Glutamatergic neuron (in vitro differentiated cells): ENCODE data around the gene SMIM22. TPM values are rescaled to one million over a fixed set of nuclear protein-coding genes. Genes with fewer than 3 reads are reported as not detected.

Source experiments
- DNase-seq: peaks from one replicate; pipeline ENCODE4 v3.0.0; 2022
- H3K27ac Mint-ChIP-seq: one replicate; pipeline ENCODE4 v1.8.0; 2020; ENCODE audit warnings: mild to moderate bottlenecking, mixed read lengths, inconsistent platforms; ENCODE audit not compliant: unreplicated experiment
- H3K27me3 Mint-ChIP-seq: one replicate; pipeline ENCODE4 v1.8.0; 2020; ENCODE audit warnings: mild to moderate bottlenecking, moderate library complexity, mixed read lengths, inconsistent platforms; ENCODE audit not compliant: unreplicated experiment
- H3K36me3 Mint-ChIP-seq: one replicate; pipeline ENCODE4 v1.8.0; 2020; ENCODE audit warnings: mild to moderate bottlenecking, mixed read lengths, inconsistent platforms; ENCODE audit not compliant: unreplicated experiment
- H3K4me1 Mint-ChIP-seq: one replicate; pipeline ENCODE4 v1.8.0; 2020; ENCODE audit warnings: mild to moderate bottlenecking, low read depth, mixed read lengths, inconsistent platforms; ENCODE audit not compliant: unreplicated experiment
- H3K4me3 Mint-ChIP-seq: one replicate; pipeline ENCODE4 v1.8.0; 2020; ENCODE audit warnings: mild to moderate bottlenecking, mixed read lengths, inconsistent platforms; ENCODE audit not compliant: unreplicated experiment
- H3K9me3 Mint-ChIP-seq: one replicate; pipeline ENCODE4 v1.8.0; 2020; ENCODE audit warnings: mild to moderate bottlenecking, moderate library complexity, mixed read lengths, inconsistent platforms; ENCODE audit not compliant: unreplicated experiment
- total RNA-seq: library from RNA; stranded (reverse); fragmentation: NEBNext Ultra II Directional; extraction: Animal tissue kit (Norgen Biotek cat#: 25700); gene quantifications from one replicate; pipeline ENCODE4 v1.2.1, GENCODE V29; 2021; ENCODE audit not compliant: unreplicated experiment
- TF ChIP-seq, protein P1 (sequence below): fragments of 200-600 bp; sonication (generic); IDR thresholded peaks from one replicate; pipeline ENCODE4 v1.5.0; 2021; ENCODE audit not compliant: partially characterized antibody, unreplicated experiment

The SMIM22 gene
- total RNA-seq, 1 donor from 2014 or later, result not detected

DNA sequence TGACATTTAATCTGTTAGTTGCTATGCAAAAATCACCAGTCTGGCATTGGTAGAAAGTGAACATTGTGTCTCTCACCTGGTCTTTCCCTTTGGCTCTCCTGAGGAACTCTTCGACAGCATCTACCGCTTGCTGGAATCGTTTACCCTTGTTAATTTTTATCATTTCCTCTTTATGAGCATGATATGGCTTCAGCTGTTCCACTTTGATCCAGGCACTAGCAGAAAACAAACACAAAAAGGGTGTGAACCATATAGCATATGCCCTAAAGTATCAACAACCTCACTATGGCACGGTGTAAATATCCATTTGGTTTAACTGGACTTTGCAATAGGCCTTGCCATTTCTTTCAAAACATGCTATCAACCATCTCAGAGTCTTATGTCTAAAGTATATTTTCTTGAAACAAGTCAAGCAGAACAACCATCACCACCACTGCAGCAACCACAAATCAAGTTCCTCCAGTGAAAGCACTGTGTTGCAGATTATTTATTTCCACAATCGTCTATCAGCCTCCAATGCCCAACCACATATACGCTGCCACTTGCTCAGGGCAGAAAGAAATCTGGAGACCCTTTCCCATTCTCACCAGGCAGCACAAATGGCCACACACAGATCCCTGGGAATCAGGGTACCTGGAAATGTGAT, 37.7 kb downstream of the SMIM22 start:
- Mint-ChIP-seq H3K4me3 (no peak overlapping the region), H3K27me3 (no peaks in the 10 kb centered on the region), H3K9me3 (peaks cover 2% of the 10 kb centered on the region), H3K4me1 (no peaks in the 10 kb centered on the region), H3K27ac (no peak overlapping the region), H3K36me3 (peaks cover 4% of the 10 kb centered on the region)
- no peak for DNase-seq
- TF ChIP-seq, protein P1, sequence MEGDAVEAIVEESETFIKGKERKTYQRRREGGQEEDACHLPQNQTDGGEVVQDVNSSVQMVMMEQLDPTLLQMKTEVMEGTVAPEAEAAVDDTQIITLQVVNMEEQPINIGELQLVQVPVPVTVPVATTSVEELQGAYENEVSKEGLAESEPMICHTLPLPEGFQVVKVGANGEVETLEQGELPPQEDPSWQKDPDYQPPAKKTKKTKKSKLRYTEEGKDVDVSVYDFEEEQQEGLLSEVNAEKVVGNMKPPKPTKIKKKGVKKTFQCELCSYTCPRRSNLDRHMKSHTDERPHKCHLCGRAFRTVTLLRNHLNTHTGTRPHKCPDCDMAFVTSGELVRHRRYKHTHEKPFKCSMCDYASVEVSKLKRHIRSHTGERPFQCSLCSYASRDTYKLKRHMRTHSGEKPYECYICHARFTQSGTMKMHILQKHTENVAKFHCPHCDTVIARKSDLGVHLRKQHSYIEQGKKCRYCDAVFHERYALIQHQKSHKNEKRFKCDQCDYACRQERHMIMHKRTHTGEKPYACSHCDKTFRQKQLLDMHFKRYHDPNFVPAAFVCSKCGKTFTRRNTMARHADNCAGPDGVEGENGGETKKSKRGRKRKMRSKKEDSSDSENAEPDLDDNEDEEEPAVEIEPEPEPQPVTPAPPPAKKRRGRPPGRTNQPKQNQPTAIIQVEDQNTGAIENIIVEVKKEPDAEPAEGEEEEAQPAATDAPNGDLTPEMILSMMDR, result no peak

DNA sequence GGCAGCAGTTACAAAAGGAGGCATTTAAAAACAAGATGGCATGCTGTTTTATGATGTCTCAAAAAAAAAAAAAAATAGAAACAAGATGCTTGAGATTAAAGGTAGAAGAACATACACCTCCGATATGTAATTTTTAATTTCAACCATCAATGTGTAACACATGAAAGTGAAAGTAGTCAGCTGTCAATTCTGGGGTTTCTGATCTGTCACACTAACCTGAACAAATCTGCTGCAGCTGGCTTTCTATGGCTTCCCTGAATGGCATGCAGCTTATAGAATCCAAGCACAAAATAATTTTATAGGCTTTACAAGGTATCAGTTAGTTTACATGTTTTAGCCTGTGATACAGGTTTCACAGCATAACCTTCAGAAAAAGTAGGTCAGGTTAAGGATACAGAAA, 38.4 kb downstream of the SMIM22 start:
- peaks cover 2% of the 10 kb centered on the region for H3K9me3 Mint-ChIP-seq
- H3K4me1 Mint-ChIP-seq, result no peaks in the 10 kb centered on the region
- H3K27ac Mint-ChIP-seq, result no peak overlapping the region
- peaks cover 4% of the 10 kb centered on the region for H3K36me3 Mint-ChIP-seq
- no peak overlapping the region for H3K4me3 Mint-ChIP-seq
- no peaks in the 10 kb centered on the region for H3K27me3 Mint-ChIP-seq
- no peak for DNase-seq
- TF ChIP-seq, protein P1, result no peak

DNA sequence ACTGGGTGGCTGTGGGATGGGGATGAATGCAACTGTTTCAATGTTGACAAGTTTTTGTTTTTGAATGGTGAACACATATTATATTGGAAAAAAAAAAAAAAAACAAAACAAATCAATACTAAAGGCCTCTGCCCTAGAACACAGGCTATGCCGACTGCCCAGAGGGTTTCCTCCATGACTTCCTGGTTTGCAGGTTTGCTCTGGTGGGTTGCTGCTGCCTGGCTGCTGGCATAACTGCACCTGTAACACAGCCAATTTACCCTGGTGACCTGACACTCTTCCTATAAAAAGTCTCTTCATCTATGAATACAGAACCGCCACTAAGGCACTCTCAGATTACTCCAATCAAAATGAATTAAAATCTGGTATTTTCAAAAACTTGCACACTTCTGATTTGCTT, 41.6 kb downstream of the SMIM22 start:
- Mint-ChIP-seq H3K9me3 (peaks cover 2% of the 10 kb centered on the region), H3K27ac (no peak overlapping the region), H3K4me3 (no peak overlapping the region), H3K4me1 (no peaks in the 10 kb centered on the region), H3K36me3 (no peaks in the 10 kb centered on the region), H3K27me3 (peaks cover 2% of the 10 kb centered on the region)
- TF ChIP-seq, protein P1, result no peak
- no peak for DNase-seq

DNA sequence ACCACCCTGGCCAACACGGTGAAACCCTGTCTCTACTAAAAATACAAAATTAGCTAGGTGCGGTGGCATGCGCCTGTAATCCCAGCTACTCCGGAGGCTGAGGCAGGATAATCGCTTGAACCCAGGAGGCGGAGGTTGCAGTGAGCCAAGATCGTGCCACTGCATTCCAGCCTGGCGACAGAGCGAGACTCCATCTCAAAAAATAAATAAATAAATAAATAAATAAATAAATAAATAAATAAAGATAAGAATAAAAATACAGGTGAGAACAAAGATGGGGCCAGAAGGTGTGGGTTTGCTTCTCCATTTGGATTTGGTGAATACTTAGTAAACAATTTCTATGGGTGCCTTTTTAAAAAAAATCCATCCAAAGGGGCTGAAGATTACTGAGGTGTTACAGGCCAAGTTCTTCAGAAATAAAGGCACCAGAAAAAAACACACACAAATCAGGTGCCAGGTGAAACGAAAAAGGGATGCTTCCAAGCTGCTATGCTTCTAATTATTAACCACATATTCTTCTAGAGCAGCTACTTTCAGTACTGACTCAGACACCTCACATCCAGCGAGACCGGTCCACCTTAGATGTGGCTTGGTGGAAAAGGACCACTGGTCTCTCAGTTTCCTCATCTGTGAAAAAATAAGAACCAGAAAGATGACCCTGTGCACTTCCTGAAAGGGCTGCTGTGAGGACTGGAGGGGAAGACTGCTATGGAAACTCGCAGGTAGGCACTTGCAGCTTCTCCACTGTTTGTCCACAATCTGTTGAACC, 42.7 kb downstream of the SMIM22 start:
- no peak for DNase-seq
- Mint-ChIP-seq H3K4me3 (no peak overlapping the region), H3K4me1 (no peaks in the 10 kb centered on the region), H3K27ac (no peak overlapping the region), H3K27me3 (peaks cover 2% of the 10 kb centered on the region), H3K36me3 (no peaks in the 10 kb centered on the region), H3K9me3 (peaks cover 2% of the 10 kb centered on the region)
- TF ChIP-seq, protein P1, result no peak

DNA sequence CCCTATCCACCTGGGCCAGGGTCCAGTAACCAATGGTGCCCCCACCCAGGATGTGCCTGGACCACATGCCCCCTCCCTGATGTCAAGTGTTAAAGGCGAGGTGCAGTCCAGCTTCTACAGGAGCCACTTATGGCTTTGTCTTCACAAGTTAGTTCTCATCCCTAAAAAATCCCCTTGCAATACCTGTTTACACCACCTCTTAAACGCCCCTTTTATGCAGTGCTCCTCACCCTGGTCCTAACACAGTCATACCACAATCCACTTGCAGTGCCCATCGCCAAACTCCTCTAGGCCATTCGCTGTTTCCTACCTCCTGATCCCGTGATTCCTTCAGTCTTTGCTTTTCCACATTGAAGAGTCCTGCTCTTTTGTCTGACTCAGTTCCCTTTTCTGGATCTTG, 44.8 kb downstream of the SMIM22 start:
- Mint-ChIP-seq H3K27me3 (peaks cover 2% of the 10 kb centered on the region), H3K4me1 (no peaks in the 10 kb centered on the region), H3K9me3 (peaks cover 2% of the 10 kb centered on the region), H3K27ac (no peak overlapping the region), H3K36me3 (no peaks in the 10 kb centered on the region), H3K4me3 (no peak overlapping the region)
- DNase-seq, result no peak
- TF ChIP-seq, protein P1, result no peak
